Stomach smooth muscle (tissue), 2 donors: Measurements from ENCODE around the gene KCTD13.
A peak's percentile ranks its signal among the peaks of the same experiment; 100 is the strongest.
"Not testable (repeated sequence)": the region's sequence is repeated elsewhere in the genome, so short reads cannot be mapped to it uniquely, and the experiment has no call there.

Experiments used
- H3K27ac ChIP-seq: one replicate; pipeline ENCODE4 v1.7.0; 2013; ENCODE audit warnings: mild to moderate bottlenecking, low read length, inconsistent platforms
- H3K27me3 ChIP-seq, 2 donors: one replicate each; pipeline ENCODE4 v1.7.0; 2013; ENCODE audit warnings: low read length in 2 of 2; ENCODE audit not compliant: insufficient read depth in 2 of 2, control insufficient read depth in 1 of 2
- H3K36me3 ChIP-seq, 2 donors: one replicate each; pipeline ENCODE4 v1.7.0; 2013; ENCODE audit warnings: low read length in 2 of 2; ENCODE audit not compliant: control insufficient read depth in 2 of 2, insufficient read depth in 2 of 2
- H3K4me1 ChIP-seq: one replicate; pipeline ENCODE4 v1.7.0; 2013; ENCODE audit warnings: low read length; ENCODE audit not compliant: control insufficient read depth, insufficient read depth
- H3K4me3 ChIP-seq, 2 donors: one replicate each; pipeline ENCODE4 v1.7.0; 2013; ENCODE audit warnings: low read length in 2 of 2
- H3K9ac ChIP-seq, 2 donors: one replicate each; pipeline ENCODE4 v1.7.0; 2013; ENCODE audit warnings: low read length in 2 of 2, mild to moderate bottlenecking in 1 of 2
- H3K9me3 ChIP-seq, 2 donors: one replicate each; pipeline ENCODE4 v1.7.0; 2013; ENCODE audit warnings: low read length in 2 of 2; ENCODE audit not compliant: control insufficient read depth in 2 of 2
- donor health status: healthy.
- donor health status: Pancreatic carcinoma.

Gene KCTD13

DNA sequence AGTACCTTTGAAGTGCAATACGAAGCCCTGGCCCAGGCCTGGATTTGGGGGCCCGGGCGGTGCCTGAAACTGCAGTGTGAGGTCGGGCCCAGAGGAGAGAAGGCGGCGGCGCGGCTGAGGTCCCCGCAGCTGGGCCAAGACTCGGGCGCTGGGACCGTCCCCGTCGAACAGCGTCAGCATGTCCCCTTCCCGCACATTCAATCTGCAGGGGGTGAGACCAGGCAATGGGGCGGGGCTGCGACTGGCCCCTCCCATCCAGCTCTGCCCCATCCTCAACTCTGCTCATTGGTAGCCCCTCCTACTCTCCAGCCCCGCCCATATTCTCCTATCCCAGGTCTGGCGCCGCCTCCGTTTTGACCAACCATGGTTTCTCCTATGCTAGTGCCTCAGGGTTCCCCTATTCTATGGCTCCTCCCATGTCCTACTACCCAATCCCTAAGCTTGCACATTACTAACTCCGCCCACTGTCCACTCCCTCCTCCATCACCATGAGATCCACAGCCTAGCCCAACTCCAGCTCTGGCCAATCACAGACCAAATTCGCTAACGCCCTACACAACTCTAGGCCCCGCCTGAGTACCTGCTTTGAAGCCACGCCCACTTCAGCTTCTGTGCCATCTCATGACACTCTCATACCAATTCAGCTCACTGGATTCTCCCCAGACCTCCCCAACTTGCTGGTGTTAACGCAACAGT is 48.6 kb downstream of the KCTD13 start:
- no peak overlapping the region for H3K27ac ChIP-seq
- peaks cover 3% of the 10 kb centered on the region for H3K4me1 ChIP-seq
- peaks cover 24 to 25% of the 10 kb centered on the region in 2 donors for H3K27me3 ChIP-seq
- no peak overlapping the region for H3K4me3 ChIP-seq
- H3K9ac ChIP-seq: no peak overlapping the region
- H3K36me3 ChIP-seq: no peaks in the 10 kb centered on the region
- H3K9me3 ChIP-seq: no peaks in the 10 kb centered on the region

DNA sequence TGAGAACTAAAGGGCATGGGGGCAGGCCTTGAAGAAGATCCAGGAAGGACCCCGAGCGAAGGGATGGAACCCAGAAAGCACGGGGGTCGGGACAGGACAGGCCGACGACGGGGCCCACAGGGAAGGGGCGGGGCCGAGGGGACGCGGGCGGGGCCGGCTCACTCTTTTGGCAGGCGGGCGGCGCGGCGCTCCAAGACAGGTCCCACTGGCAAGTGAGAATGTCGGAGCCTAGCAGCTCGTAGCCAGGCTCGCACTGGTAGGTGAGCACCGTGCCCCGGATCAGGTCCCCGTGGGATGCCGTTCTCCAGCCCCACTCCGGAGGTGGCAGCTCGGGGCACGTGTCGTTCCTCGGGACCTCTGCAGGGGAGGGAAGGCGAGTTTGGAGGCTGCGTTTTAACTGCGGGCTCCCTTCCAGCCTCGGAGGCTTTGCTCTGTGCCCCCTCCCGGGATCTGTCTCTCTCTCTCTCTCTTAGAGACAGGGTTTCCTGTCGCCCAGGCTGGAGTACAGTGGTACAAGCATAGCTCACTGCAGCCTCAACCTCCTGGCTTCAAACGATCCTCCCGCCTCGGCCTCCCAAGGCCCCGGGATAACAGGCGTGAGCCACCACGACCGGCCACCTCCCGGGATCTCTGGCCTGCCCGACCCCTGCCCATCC is 49.3 kb downstream of the KCTD13 start:
- H3K9me3 ChIP-seq: no peaks in the 10 kb centered on the region
- H3K27me3 ChIP-seq: peaks cover 24 to 25% of the 10 kb centered on the region in 2 donors
- peak overlapping the region in 1 of 2 donors; percentile 35 for H3K4me3 ChIP-seq
- no peak overlapping the region for H3K9ac ChIP-seq
- H3K36me3 ChIP-seq: no peaks in the 10 kb centered on the region
- no peak overlapping the region for H3K27ac ChIP-seq
- H3K4me1 ChIP-seq: peaks cover 3% of the 10 kb centered on the region

DNA sequence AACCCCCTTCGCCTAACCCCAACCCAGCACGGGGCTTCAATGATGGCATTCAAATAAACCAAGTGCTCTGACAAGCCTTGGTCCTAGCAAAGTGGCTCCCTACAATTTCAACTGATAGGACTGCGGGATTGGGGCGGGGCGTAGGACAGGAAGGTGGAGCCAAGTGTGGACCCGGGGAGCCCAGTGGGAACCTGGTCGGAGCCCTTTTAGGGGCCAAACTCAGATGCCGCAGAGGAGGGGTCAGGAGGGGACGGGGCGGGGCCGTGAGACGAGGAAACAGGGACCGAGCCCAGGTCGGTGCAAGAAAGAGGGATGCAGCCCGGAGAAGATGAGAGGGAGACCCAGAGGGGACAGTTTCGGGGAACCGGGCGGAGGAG is 49.8 kb downstream of the KCTD13 start:
- H3K4me1 ChIP-seq: peaks cover 3% of the 10 kb centered on the region
- no peak overlapping the region for H3K27ac ChIP-seq
- no peaks in the 10 kb centered on the region for H3K9me3 ChIP-seq
- H3K36me3 ChIP-seq: no peaks in the 10 kb centered on the region
- H3K4me3 ChIP-seq: no peak overlapping the region
- no peak overlapping the region for H3K9ac ChIP-seq
- H3K27me3 ChIP-seq: peaks cover 24 to 25% of the 10 kb centered on the region in 2 donors

DNA sequence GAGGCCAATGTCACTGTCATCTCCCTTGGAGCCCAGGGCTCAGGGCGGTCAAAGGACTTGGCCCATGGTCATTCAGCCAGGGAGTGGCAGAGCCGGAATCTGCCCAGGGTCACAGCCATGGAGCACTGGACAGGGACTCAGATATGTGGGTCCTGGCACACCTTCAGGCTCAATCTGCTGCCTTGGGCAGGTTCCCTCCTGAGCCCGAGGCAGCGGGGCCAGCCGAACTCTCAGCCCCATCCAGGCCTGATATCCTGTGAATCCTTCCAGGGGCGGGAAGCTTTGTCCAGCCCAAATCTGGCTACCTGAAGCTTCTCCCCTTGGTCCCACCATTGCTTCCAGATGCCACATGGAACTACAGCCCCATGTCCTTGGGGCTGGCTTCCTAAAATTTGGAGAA is 50.8 kb downstream of the KCTD13 start:
- peaks cover 24 to 25% of the 10 kb centered on the region in 2 donors for H3K27me3 ChIP-seq
- H3K36me3 ChIP-seq: no peaks in the 10 kb centered on the region
- H3K4me1 ChIP-seq: peaks cover 3% of the 10 kb centered on the region
- H3K27ac ChIP-seq: no peak overlapping the region
- H3K4me3 ChIP-seq: no peak overlapping the region
- H3K9ac ChIP-seq: no peak overlapping the region
- no peaks in the 10 kb centered on the region for H3K9me3 ChIP-seq

DNA sequence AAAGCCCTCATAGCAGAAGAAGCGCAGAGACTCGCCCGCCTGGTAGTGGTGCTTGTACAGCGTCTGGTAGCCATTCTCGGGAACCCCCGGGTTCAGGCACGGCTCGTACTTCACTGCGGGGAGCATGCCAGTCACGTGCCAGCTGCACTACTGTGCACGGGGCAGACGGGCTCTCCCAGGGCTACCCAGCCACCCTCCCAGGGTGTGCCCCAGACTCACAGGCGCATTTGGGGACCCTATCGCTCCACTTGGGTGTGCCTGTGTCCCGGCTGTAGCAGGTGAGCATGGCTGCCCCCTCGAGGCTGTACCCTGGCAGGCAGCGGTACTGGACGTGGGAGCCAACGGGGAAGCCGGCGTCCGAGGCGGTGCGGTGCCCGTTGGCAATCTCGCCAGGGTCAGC is 52.7 kb downstream of the KCTD13 start:
- Histone ChIP-seq H3K9ac (no peak overlapping the region), H3K4me3 (no peak overlapping the region), H3K4me1 (peaks cover 3% of the 10 kb centered on the region), H3K36me3 (no peaks in the 10 kb centered on the region), H3K27ac (no peak overlapping the region), H3K27me3 (peaks cover 22 to 24% of the 10 kb centered on the region in 2 donors), H3K9me3 (no peaks in the 10 kb centered on the region)

DNA sequence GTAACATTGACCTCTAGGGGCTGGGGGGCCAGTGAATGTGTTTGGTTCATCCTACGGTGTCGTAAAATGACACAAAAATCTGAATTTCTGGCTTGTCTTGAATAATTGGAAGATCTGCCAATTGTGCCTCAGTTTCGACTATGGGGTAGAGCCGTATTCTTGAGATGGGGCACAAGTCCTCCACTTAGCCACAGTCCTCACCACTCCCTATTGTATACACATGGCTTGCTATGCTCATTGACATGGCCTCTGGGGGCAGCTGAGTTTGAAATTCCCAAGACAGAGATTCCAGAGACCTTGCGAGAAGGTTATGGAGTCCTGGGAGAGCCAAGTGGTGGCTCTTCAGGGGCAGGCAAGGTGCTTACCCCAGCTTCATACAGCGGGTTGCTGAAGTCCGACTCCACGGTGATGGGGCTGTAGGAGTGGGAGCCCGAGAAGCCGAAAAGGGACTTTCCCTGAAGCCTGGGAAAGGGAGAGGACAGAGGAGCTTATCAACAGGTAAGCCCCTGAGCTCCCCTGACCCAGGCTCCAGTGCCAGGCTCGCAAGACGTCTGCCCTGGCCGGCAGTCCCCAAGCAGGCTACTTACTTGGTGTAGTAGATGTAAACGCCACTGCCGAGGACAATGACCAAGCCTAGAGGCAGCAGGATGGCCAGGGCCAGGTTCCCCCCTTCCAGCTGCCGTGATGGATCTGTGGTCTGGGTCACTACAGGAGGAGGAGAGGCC is 54.0 kb downstream of the KCTD13 start:
- H3K4me3 ChIP-seq: no peak overlapping the region
- H3K27me3 ChIP-seq: peaks cover 11 to 12% of the 10 kb centered on the region in 2 donors
- no peak overlapping the region for H3K27ac ChIP-seq
- H3K9me3 ChIP-seq: no peaks in the 10 kb centered on the region
- H3K36me3 ChIP-seq: no peaks in the 10 kb centered on the region
- peaks cover 3% of the 10 kb centered on the region for H3K4me1 ChIP-seq
- H3K9ac ChIP-seq: no peak overlapping the region

DNA sequence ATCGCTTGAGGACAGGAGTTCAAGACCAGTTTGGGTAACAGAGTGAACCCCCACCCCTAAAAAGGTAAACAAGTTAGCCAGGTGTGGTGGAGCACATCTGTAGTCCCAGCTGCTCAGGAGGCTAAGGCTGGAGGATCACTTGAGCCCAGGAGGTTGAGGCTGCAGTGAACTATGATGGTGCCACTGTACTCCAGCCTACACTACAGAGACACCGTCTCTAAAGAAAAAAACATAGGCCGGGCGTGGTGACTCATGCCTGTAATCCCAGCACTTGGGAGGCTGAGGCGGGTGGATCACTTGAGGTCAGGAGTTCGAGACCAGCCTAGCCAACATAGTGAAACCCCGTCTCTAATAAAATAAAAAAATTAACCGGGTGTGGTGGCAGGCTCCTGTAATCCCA is 57.0 kb downstream of the KCTD13 start:
- not testable (repeated sequence) for H3K4me1 ChIP-seq, H3K4me3 ChIP-seq, H3K27ac ChIP-seq, H3K36me3 ChIP-seq, H3K9me3 ChIP-seq, H3K27me3 ChIP-seq, H3K9ac ChIP-seq

DNA sequence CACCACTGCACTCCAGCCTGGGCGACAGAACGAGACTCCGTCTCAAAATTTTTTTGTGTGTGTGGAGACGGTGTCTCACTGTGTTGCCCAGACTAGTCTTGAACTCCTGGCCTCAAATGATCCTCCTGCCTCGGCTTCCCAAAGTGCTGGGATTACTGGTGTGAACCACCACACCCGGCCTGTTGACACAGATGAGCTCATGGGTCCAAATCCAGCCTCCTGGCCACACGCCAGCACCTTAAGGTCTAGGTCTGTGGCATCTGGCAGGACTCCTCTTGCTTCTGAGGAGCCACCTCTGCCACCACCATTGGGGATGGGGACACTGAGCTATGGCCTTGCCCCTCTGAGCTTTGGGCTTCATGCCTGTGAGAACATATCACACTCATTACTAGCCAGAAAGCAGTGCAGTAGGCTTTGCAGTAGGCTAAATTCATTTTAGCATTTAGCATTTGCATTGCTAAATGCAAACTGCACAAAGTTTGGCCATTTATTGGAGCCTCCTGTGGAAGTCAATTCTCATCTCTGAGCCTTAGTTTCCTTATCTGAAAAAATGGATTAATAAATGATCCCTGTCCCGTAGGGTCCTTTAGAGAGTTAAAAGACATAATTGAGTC is 57.5 kb downstream of the KCTD13 start:
- no peaks in the 10 kb centered on the region for H3K9me3 ChIP-seq

DNA sequence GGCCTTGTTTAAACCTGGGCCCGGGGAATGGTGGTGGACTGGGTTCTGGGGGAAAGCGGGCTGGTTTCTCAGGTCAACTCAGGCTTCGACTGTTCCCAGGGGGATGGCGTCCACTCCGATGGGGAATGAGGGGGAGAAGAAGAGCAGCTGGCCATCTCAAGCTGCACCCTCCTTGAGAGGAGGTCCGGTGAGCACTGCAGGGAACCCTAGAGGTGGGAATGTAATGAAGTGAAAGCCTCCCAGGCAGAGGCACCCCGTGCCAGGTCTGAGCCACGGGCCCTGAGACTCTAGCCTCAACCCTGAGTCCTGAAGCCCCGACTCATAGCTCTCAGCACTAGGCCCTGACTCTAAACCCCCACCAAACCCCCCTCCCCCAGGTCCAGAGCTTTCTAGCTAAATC is 61.8 kb downstream of the KCTD13 start:
- Histone ChIP-seq H3K36me3 (peaks cover 9 to 15% of the 10 kb centered on the region in 2 donors), H3K27me3 (no peaks in the 10 kb centered on the region), H3K4me1 (peaks cover 17% of the 10 kb centered on the region), H3K9ac (no peak overlapping the region), H3K4me3 (no peak overlapping the region), H3K9me3 (no peaks in the 10 kb centered on the region), H3K27ac (no peak overlapping the region)

More for the DNA sequence above, 57.5 kb downstream of the KCTD13 start:
- Histone ChIP-seq H3K4me3 (no peak overlapping the region), H3K4me1 (peaks cover 3% of the 10 kb centered on the region), H3K27me3 (no peaks in the 10 kb centered on the region), H3K9ac (no peak overlapping the region), H3K36me3 (no peaks in the 10 kb centered on the region), H3K27ac (no peak overlapping the region)

DNA sequence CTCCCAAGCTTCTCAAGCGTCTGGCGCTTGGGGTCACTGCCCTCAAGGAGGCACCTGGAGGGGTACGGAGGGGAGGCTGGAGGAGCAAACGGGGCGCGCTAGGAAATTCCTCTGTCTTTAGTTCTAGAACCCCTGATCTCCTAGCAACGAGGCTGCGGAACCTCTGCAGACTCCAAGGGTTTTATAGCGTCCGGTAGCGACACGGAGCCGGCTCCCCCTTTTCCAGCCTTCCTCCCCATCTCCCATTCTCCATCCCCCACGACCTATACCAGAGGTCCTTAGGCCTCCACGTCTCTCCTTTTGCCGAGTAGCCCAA is 62.4 kb downstream of the KCTD13 start:
- Histone ChIP-seq H3K9me3 (no peaks in the 10 kb centered on the region), H3K4me3 (peak overlapping the region; percentile 56 to 89), H3K36me3 (peaks cover 9 to 19% of the 10 kb centered on the region in 2 donors), H3K4me1 (peaks cover 17% of the 10 kb centered on the region), H3K9ac (no peak overlapping the region), H3K27me3 (no peaks in the 10 kb centered on the region), H3K27ac (peak overlapping the region; percentile 93)
